ENCODE measurements around the gene DLG2.

GRCh38 chr11:85099522-85099921 lies 527.6 kb downstream of the DLG2 start:
- TF ChIP-seq E2F6 (IDR thresholded peaks at IDR 0.05; ENCODE audit: borderline replicate concordance in 1 of 2, extremely low read depth in 1 of 2, insufficient read depth in 1 of 2, insufficient read length in 1 of 2, low read depth in 1 of 2, low read length in 1 of 2, poor library complexity in 1 of 2, severe bottlenecking in 1 of 2) (no peak), PHTF2 (CRISPR knock-in tag; IDR thresholded peaks at IDR 0.05) (no peak), SP1 (CRISPR knock-in tag; IDR thresholded peaks at IDR 0.05) (no peak), ZZZ3 (IDR thresholded peaks at IDR 0.05) (no peak), RAD21 (CRISPR knock-in tag; conservative IDR thresholded peaks at IDR 0.05 in 1 of 2, IDR thresholded peaks at IDR 0.05 in 1 of 2) (no peak), SIN3A (IDR thresholded peaks at IDR 0.05; ENCODE audit: borderline replicate concordance in 2 of 2, control insufficient read depth in 1 of 2, low read depth in 2 of 2, low read length in 2 of 2) (no peak), NR2C1 (IDR thresholded peaks at IDR 0.05) (no peak), NR2C1 (tag; IDR thresholded peaks at IDR 0.05) (no peak), ZNF311 (CRISPR knock-in tag; IDR thresholded peaks at IDR 0.05) (no peak), POLR2A (conservative IDR thresholded peaks at IDR 0.05) (no peak), TCF7L2 (IDR thresholded peaks at IDR 0.05; ENCODE audit: low read depth, low read length) (no peak), NR2C2 (CRISPR knock-in tag; IDR thresholded peaks at IDR 0.05) (no peak), NR2C2 (tag; IDR thresholded peaks at IDR 0.05) (no peak), SNIP1 (IDR thresholded peaks at IDR 0.05; ENCODE audit: low read depth) (no peak)

Measured in K562 (cell line).